Measurements from ENCODE around the gene PRKCB. TPM values are rescaled to one million over a fixed set of nuclear protein-coding genes. Genes with fewer than 3 reads are reported as not detected.

Gene PRKCB
- total RNA-seq, 4 donors from 2014 or later = 2.0 to 8.6 (median 4.0) TPM

DNA sequence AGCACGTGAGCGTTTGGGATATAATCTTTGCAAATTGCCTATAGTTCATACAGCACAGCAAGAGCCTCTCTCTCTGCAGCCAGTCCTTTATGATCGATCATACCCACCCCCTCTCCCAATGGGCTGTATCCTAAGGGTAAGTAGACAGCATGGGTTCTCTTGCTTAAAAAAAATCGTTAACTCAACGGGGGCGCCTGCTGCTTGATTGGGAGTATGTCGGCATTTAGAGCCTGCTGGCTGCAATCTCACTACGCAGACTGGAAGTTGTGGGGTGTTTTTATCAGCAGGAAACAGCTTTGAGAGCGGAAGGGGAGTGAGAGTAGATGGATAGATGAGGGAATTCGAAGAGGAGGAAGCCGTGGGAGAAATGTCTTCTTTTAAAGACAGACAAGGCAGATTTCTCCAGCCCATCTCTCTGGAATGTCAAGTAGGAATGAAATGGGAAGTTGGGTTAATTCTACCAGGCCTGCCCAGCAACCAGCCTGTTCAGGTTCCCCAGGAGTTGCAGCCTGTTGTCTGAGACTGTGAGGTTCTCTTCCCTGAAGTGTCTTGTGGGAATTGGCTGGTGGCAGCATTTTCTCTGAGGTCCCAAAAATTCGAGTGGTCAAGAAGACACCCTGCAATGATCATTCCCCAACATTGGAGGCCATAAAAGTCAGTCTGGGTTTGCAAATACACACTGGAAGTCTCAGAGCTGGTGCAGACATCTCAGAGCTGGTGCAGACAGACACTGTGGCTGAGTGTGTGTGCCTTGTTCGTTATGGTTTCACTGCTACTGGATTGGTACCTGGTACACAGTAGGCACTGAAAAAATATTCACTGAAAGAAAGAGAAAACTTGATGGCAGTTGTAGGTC is 65.6 kb downstream of the PRKCB start:
- H3K36me3 ChIP-seq = no peaks in the 10 kb centered on the region
- intact Hi-C loops (cut with DNase I) = no loop called here
- no peaks in the 10 kb centered on the region for H3K4me1 ChIP-seq
- no peaks in the 10 kb centered on the region for H3K27me3 ChIP-seq
- H3K4me3 ChIP-seq (replicated peaks in 1 of 3) = no peak overlapping the region
- no peak overlapping the region for H3K27ac ChIP-seq
- no peak for TF ChIP-seq POLR2A (IDR thresholded peaks at IDR 0.05)
- TF ChIP-seq CTCF (IDR thresholded peaks at IDR 0.05) = no peak
- WGBS, 2 donors = 47 to 49% methylated on average over 13 of the region's 13 CpGs
- no peak for DNase-seq
- H3K9me3 ChIP-seq = no peaks in the 10 kb centered on the region

DNA sequence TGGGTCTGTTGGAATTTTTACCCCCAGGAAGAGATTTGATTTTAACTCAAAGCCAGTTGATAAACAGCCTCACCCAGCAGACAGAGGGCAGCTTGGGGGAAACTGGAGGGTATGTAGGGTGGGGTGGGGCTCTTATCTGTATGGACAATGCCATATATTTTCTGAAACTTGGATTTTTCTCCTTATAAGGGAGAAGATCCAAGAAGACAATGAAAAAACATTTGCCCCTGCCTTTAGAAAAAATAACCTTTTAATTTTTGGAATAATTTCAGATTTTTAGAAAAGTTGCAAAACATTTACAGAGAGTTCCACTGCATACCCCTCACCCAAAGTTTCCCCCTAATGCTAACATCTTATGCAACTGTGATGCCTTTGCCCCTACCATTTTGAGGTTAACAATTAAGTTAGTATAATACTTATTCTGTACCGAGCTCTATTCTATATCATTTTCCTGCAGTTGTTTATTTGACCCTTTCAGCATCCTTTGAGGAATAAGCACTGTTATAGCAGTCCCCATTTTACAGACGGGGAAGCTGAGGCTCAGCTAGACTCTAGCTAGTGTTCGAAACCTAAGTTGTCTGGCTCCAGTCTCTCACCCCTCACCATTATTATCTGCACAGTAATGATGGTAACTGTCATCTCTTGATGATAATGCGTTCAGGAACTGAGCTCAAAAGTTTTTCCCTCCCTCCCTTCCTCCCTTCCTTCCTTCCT is 66.4 kb downstream of the PRKCB start:
- WGBS, 2 donors = 85 to 86% methylated on average over 4 of the region's 4 CpGs
- Histone ChIP-seq H3K27me3 (no peaks in the 10 kb centered on the region), H3K4me3 (replicated peaks in 1 of 3) (no peak overlapping the region), H3K27ac (no peak overlapping the region), H3K9me3 (no peaks in the 10 kb centered on the region), H3K4me1 (no peaks in the 10 kb centered on the region), H3K36me3 (no peaks in the 10 kb centered on the region)
- DNase-seq = no peak
- no peak for TF ChIP-seq POLR2A (IDR thresholded peaks at IDR 0.05)
- no peak for TF ChIP-seq CTCF (IDR thresholded peaks at IDR 0.05)
- intact Hi-C loops (cut with DNase I) = no loop called here

DNA sequence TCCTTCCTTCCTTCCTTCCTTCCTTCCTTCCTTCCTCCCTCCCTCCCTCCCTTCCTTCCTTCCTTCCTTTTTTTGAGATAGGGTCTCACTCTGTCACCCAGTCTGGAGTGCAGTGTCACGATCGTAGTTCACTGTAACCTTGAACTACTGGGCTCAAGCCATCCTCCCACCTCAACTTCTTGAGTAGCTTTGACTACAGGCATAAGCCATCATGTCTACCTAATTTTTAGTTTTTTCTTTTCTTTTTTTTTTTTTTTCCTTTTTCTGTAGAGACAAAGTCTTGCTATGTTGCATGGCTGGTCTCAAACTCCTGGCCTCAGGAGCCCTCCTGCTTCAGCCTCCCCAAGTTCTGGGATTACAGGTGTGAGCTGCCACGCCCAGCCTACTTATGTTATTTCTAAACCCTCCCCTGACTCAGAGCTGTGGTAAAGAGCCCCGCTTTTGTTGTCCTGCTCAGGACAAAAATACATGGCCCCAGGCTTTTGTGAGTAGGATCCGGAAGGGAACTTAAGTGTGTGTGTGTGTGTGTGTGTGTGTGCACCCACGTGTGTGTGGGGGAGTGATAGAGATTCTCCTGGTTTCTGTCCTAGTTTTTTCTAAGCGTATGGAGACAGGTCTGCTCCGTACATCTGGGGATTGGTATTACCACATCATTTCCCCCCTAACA is 67.1 kb downstream of the PRKCB start:
- Histone ChIP-seq H3K36me3 (no peaks in the 10 kb centered on the region), H3K27ac (no peak overlapping the region), H3K4me3 (replicated peaks in 1 of 3) (no peak overlapping the region), H3K9me3 (no peaks in the 10 kb centered on the region), H3K27me3 (no peaks in the 10 kb centered on the region), H3K4me1 (no peaks in the 10 kb centered on the region)
- WGBS, 2 donors = 72% methylated on average over 8 of the region's 8 CpGs
- intact Hi-C loops (cut with DNase I) = no loop called here
- no peak for TF ChIP-seq CTCF (IDR thresholded peaks at IDR 0.05)
- TF ChIP-seq POLR2A (IDR thresholded peaks at IDR 0.05) = no peak
- DNase-seq = no peak

DNA sequence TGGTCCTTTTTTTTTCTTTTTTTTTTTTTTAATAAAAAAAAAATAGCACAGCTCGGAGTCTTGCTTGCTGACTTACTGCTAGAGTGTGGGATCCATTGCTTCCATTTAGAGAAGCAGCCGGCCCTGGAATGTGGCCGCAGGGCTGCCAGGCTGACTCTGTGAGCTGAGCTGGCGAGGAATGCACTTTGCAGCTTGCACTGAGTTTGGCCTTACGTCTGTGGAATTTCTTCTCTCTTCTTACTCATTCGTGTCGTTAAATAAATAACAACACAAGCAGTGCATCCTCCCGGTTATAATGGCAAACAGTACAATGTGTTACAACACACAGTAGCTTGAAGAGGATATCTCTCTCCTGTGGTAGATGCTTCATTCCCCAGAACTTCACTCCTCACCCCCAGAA is 69.2 kb downstream of the PRKCB start:
- H3K4me1 ChIP-seq = no peaks in the 10 kb centered on the region
- 18 to 31% methylated on average over 7 to 8 of the region's 8 CpGs for WGBS, 2 donors
- intact Hi-C loops (cut with DNase I) = no loop called here
- H3K4me3 ChIP-seq (replicated peaks in 1 of 3) = no peak overlapping the region
- H3K36me3 ChIP-seq = no peaks in the 10 kb centered on the region
- no peak for TF ChIP-seq CTCF (IDR thresholded peaks at IDR 0.05)
- no peak for TF ChIP-seq POLR2A (IDR thresholded peaks at IDR 0.05)
- H3K27ac ChIP-seq = no peak overlapping the region
- H3K9me3 ChIP-seq = no peaks in the 10 kb centered on the region
- peak in 1 of 2 donors; percentile 24 for DNase-seq
- H3K27me3 ChIP-seq = no peaks in the 10 kb centered on the region

Data from thyroid gland (tissue), 4 donors.